ENCODE data around the gene FREM1.

DNA sequence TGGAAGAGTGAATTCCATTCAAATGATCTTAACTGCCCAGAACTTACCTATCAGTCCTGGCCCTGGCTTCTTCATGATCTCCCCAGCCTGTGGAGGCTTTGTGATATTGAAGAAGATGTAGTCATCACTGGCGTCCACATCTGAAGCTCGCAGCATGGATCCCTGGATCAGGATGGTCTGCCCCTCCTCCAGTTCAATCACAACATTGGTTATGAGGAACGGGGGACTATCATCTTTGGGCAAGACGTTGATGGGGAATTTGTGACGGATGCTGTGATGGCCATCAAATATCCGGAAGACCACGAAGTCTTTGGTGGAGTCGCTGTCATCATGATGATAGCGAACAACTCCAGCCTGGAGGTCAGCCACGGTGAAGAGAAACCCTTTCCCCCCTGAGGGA, 68.0 kb downstream of the FREM1 start:
- no peak for TF ChIP-seq CTCF (IDR thresholded peaks at IDR 0.05)
- no peak for TF ChIP-seq POLR2A (IDR thresholded peaks at IDR 0.05)
- TF ChIP-seq POLR2AphosphoS5 (IDR thresholded peaks at IDR 0.05; ENCODE audit: insufficient read depth in 1 of 2, low read depth in 1 of 2): no peak
